NCI-H774 (cell line): ENCODE results near the gene TFAP2A.

Source experiments
- DNase-seq: peaks from one replicate; lab custom pipeline; 2025; lab: John Stamatoyannopoulos, UW

Gene TFAP2A

DNA sequence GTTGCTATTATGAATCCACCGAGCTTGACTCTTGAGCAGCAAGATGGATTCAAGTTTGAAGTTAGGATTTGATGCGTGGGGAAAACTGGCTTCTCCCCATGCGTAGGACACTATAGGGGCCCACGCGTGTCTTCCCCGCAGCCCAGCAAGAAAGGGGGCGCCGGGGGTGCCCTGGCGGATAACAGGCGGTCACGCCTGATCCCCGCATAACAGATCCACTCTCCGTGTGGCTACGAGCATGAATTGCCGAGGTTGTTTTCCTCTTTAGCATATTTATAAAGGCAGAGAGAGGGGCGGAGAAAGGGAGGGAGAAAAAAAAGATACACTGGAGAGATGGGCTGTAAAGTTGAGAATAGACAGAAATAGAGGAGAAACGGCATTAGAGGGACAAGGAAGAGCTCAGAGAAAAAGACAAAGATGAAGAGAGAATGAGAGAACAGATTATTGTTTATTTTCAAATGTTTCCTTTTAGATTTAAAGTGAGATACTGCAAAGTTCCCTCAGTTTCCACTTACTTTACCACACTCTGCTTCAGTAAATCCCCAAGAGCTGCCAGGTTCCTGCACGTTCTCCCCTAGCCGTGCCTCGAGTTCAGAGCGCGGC, 32.0 kb downstream of the TFAP2A start:
- no peak for DNase-seq

DNA sequence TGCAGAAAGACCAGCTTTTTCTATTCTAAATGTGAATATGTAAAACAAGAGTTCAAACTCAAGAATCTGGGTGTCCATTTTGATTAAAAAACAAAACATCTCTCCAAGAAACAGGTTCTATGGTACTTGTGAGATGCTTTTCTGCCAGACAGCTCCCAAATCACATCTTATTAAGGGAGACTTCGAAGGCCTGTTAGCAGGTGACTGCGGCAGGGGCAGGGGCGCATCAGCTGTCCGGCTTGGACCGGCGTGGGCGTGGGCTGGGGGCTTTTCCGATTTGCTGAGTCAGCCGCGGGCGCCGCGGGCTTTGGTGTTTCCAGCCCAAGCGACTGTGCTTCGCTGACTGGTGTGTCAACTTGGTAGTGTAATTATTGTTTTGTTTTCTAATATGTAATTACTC, 32.6 kb downstream of the TFAP2A start:
- DNase-seq: no peak

DNA sequence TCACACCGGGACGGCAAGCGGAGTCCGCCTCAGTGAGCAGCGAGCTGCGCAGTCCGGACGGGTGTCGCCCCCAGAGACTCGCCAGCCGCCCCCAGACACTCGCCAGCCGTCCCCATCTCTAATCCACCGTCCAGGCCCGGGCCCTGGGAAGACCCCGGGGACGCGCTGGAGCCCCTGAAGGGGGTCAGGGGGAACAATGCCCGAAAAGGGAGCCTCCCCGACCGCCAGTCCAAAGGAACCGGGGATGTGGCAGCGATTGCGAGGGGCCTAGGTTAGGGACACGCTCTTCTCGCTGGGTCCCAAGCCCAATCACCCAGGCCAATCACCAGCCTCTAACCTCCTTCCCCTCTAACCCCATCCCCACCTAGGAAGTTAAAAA, 33.1 kb downstream of the TFAP2A start:
- DNase-seq: no peak

DNA sequence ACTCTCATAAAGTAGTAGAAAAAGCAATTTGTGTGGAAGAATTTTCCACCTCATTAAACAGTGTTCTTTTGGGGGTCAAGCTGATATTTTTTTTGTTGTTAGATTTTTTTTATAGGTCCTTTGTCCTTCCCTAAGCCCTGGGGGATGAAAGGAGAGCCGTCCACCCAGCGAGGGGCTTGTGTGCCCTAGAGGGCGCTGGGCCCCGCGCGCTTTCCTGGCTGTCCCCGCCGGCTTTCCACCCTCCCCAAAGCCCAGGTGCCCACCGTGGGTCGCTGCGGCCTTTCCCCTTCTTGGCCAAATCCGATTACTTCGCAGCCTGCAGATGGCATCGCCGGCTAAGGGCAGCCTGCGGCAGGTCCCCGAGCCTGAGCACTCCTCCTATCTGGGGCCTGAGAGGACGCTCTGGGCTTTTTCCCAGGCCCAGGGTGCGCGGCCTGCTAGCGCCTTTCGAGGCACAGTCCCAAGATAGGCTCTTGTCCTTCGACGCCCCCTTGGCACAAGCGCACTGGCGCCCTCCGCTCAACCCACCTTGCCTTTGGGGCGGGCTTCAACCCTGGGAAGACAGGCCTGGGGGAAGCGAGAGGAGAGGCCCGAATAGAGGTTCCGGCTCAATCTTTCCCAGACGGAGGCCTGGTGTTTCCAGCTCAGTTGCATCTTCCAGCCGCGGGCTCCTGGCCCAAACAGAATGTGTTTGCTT, 33.6 kb downstream of the TFAP2A start:
- no peak for DNase-seq

DNA sequence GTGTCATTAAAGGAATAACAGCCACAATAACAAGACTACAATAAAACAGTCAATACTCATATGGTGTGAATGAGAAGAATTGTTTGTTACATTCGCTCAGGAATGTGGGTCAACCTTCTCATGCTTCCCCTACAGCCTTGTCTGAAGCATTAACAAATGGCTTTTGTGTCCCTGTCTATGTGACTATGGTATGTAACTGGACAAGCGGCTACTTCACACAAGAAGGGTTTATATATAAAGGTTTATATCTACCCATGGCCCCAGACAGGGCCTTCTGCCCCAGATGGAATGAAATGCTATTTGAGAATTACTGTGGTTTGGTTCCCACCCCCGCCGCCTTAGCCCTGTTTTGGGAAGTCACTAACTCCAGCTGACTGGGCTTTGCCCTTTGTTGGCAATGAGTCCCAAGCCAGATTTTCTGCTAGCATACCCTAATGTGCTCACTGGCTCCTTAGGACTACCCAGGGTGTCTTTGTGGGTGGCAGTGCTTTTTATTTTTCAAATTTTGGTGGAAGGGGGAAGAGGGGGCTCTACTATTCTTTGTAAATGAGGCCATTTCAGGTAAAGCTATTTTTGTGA, 39.4 kb downstream of the TFAP2A start:
- no peak for DNase-seq

DNA sequence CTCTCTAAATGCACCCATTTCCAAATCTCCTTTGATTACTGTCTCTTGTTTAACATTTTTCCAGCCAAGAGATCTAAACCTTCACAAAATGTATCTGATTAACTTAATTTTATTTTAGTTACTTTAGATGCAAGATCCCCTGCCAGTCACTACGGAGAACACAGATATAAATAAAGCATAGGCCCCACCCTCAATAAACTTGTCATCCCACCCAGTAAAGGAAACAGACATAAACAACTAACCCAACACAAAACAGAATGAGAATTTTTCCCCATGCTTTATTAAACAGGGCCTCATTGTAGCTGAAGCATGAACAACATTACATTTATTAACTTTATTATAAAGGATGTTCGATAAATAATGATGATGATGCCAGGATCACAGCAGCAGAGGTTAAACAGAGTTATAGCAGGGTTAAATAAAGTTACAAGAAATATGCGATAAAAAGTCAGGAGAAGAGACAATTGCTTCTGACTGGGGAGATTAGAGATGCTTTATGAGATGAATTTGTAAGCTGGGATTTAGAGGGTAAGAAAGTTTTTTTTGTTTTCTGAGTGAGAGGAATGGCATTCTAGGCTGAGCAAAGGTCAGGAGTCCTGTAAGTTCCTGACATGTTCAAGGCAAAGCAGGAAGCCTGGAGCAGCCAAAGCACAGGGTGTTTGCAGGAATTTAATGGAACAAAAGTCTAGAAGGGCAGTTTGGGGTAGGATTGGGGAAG, 41.1 kb downstream of the TFAP2A start:
- no peak for DNase-seq

DNA sequence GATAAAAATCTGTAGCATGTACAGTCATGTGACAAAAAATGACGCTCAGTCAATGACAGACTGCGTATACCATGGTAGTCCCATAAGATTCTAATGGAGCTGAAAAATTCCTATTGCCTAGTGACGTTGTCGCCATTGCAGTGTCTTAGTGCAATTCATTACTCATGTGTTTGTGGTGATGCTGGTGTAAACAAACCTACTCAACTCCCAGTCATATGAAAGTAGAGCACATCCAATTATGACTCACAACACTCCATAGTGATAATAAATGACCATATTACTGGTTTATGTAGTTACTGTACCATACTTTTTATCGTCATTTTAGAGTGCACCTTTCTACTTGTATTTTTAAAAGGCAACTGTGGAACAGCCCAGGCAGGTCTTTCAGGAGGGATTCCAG, 45.0 kb downstream of the TFAP2A start:
- no peak for DNase-seq

DNA sequence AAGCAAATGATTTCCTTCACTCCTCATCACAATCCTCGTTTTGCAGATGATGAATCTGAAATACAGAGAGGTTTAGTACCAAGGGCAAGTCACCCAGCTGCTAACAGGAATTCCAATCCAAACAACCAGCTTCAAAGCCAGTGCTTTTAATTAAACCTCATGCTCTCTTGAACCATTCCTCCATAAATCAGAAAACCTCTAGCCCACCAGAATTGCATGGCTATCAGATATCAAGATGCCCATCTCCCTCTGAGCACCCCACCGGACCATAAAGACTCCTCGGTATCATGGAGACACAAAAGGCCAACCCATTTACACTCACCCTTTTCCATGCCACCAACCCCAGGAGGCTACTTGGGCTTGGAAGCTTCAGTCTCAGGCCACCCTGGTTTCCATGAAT, 46.0 kb downstream of the TFAP2A start:
- DNase-seq: no peak

DNA sequence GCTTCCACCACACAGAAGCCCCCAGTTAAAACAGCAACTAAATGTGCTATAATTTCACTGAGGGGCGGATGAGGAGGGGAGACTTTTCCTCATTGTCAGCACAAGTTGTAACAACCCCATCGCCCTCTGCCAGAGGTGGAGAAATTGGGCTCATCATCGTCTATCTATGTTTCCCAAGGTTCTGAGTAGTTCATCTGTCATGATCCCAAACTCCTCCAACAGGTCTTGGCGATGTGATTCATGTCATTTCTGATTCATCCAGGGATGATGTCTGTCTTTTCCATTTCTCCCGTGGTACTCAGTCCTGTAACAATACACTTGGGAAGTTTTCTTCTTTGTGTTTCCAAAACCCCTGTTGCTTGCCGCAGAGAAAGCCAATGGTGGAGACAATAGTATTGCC, 51.0 kb downstream of the TFAP2A start:
- no peak for DNase-seq

DNA sequence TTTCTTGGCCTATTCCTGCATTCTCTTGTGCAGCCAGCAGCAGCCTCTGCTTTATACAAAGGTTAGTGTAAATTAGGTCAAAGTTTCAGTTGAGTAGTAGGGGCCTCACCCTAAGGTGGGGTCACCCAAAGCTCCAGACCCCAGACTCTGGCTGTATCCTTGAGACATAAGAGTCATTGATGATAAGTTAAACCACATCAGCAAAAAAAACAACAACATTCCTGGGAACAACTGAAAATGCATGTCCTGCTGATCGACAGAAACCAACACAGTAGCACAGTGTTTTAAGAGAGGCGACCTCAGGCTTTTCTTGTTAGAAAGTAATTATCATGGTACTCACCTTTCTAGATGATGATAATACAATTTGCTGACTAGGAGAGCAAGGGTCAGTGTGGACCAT, 52.6 kb downstream of the TFAP2A start:
- no peak for DNase-seq

DNA sequence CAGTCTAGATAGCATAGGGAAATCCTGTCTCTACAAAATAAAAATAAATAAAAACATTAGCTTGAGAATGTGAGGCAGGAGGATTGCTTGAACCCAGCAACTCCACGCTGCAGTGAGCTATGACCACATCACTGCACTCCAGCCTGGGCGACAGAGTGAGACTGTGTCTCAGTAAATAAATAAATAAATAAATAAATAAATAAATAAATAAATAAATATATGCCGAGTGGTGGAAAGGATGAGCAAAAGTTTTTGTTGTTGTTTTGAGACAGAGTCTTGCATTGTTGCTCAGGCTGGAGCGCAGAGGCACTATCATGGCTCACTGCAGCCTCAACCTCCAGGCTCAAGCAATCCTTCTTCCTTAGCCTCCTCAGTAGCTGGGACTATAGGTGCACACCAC, 53.4 kb downstream of the TFAP2A start:
- DNase-seq: no peak

DNA sequence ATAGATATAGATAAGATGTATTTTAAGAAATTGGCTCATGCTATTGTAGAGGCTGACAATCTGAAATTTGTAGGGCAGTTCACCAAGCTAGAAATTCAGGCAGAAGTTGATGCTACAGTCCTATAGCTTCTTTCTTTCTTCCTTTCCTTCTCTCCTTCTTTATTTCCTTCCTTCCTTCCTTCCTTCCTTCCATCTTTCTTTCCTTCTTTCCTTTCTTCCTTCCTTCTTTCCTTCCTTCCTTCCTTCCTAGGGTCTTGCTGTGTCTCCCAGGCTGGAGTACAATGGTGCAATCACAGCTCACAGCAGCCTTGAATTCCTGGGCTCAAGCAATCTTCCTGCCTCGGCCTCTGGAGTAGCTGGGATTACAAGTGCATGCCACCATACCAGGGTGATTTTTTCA, 55.3 kb downstream of the TFAP2A start:
- no peak for DNase-seq

DNA sequence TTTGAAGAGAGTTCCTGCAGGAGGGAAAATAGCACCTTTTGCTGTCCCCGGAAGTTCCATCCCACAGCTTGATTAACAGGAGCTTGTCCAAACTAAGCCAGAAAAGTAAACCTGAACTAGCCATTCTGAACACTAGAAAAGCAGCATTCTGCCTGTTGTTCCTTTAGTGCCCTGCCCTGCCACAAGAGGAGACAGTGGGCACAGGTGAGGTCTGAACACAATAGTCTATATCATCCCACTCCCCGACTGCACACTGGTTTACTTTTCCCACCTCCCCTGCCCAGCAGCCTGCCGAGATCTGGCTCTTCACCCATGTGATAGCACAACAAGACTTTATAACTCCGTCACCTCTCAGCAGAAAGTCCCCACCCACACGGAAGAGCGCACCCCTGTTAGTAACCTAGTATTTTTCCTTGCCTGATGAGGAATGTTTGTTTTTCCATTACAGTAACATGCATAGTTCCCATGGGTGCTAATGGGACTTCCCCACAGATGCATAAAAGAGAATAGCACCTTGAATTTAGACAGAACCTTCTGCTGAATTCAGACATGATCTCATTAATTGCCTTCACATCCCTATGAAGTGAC, 59.7 kb downstream of the TFAP2A start:
- DNase-seq: no peak

DNA sequence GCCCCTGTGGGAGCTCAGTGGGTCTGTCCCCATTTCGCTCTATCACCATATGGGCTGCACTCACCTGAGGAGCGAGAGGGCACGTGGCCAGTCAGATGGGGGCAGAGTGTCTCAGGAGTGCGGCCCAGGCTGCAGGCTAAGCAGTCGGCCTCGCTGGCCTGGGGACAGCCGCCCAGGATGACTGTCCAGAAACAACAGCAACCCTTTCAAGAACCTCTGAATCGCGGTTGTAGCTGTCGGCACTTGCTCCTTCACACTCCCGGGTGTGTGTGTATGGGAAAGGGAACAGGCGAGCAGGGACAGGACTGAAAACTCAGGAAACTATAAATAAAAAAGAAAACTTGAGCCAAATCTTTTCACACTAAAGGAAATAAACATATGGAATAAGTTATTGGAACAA, 63.1 kb downstream of the TFAP2A start:
- DNase-seq: no peak

DNA sequence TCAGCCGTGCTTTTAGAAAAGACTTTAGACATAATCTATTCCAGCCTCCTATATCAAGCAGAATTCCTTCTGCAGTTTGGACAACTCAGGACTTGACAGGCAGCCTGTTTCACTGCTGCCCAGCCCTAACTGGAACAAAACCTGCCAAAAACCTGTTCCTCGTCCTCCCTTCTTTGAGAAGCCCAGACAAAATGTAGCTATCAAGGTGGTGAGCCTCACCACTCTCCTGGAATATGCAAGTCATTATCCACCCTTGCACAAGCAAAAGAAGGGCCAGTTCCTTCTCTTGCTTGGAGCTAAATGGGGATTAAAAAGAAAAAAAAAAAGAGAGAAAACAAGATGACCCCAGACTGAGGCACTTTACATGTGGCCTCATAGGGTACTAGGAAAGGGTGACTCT, 64.2 kb downstream of the TFAP2A start:
- DNase-seq: no peak

DNA sequence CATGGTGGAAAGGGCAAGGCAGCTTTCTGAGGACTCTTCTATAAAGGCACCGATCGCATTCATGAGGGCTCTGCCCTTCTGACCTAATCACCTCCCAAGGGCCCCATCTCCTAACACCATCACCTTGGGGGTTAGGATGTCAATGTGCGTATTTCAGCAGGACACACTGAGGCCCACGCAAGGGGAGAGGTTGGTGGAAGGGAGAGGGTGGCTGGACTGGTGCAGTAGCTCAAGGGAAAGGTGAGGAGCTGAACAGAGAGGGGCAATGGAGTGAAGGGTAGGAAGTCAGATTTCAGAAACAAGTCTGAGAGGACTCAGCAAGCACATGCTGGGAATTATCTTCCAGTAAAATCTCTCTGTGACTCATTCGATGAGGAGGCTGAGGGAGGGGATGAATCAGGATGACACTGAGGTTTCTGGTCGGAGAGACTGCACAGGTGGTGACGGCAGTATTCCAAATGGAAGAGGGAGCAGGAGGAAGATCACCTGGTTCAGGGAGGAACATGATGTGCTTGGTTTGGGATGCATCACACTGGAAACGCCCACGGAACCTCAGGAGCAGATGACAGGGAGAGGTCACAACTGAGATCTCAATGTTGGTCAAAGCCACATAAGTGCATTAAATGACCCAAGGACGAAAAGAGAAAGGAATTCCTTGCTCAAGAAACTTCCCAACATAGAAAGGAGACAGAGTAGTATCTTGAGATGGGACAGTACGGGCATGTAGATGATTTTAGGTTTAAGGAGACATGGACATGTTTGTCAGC, 67.1 kb downstream of the TFAP2A start:
- DNase-seq: no peak
